HG02870 (cell line): Measurements from ENCODE around the gene HJURP.

Experiments
- ATAC-seq: cut with Tn5 transposase; IDR thresholded peaks from one replicate; pipeline ENCODE4 v1.9.1; 2021; ENCODE audit warnings: mild to moderate bottlenecking, moderate library complexity; ENCODE audit not compliant: unreplicated experiment

Gene HJURP

GRCh38 chr2:233849607-233850271 is 4.6 kb downstream of the HJURP start:
- ATAC-seq, result no peak

GRCh38 chr2:233848276-233848675 is 6.1 kb downstream of the HJURP start:
- no peak for ATAC-seq

- ATAC-seq, result no peak
Measured at GRCh38 chr2:233847248-233847898, 7.0 kb downstream of the HJURP start.

- no peak for ATAC-seq
Measured at GRCh38 chr2:233846387-233847247, 7.7 kb downstream of the HJURP start.

- ATAC-seq, result no peak
Measured at GRCh38 chr2:233845301-233846060, 8.9 kb downstream of the HJURP start.

- no peak for ATAC-seq
Measured at GRCh38 chr2:233844836-233845235, 9.5 kb downstream of the HJURP start.

GRCh38 chr2:233844064-233844807 is 10.1 kb downstream of the HJURP start:
- no peak for ATAC-seq

GRCh38 chr2:233841183-233841582 is 13.2 kb downstream of the HJURP start:
- no peak for ATAC-seq

GRCh38 chr2:233840520-233840919 is 13.8 kb downstream of the HJURP start:
- ATAC-seq, result no peak

- ATAC-seq, result no peak
Measured at GRCh38 chr2:233839447-233839820, 14.9 kb downstream of the HJURP start.

- ATAC-seq, result no peak
Measured at GRCh38 chr2:233838726-233839446, 15.4 kb downstream of the HJURP start.

GRCh38 chr2:233838251-233838650 is 16.1 kb downstream of the HJURP start:
- no peak for ATAC-seq

GRCh38 chr2:233837694-233838229 is 16.6 kb downstream of the HJURP start:
- ATAC-seq, result no peak

GRCh38 chr2:233836359-233836758 is 18.0 kb downstream of the HJURP start:
- no peak for ATAC-seq

GRCh38 chr2:233835230-233836186 is 18.8 kb downstream of the HJURP start:
- no peak for ATAC-seq

GRCh38 chr2:233833345-233833744 is 21.0 kb downstream of the HJURP start:
- no peak for ATAC-seq

GRCh38 chr2:233832869-233833311 is 21.4 kb downstream of the HJURP start:
- no peak for ATAC-seq

- ATAC-seq, result no peak
Measured at GRCh38 chr2:233832414-233832813, 21.9 kb downstream of the HJURP start.
